ENCODE data around the gene GRIK2. TPM values are rescaled to one million over a fixed set of nuclear protein-coding genes. Genes with fewer than 3 reads are reported as not detected.

The GRIK2 gene
- total RNA-seq, 1 donor from 2014 or later, result 2.5 TPM

- Mint-ChIP-seq H3K27me3 (ENCODE audit: low read depth, unreplicated experiment) (no peaks in the 10 kb centered on the region), H3K4me1 (ENCODE audit: low read depth, unreplicated experiment) (no peaks in the 10 kb centered on the region), H3K27ac (ENCODE audit: unreplicated experiment) (no peak overlapping the region), H3K9me3 (ENCODE audit: unreplicated experiment) (no peaks in the 10 kb centered on the region), H3K36me3 (ENCODE audit: low read depth, unreplicated experiment) (no peaks in the 10 kb centered on the region), H3K4me3 (ENCODE audit: unreplicated experiment) (no peak overlapping the region)
- Histone ChIP-seq H3K27ac (ENCODE audit: low read depth, low read length) (no peak overlapping the region), H3K4me1 (ENCODE audit: insufficient read depth, low read length) (no peaks in the 10 kb centered on the region), H3K27me3 (ENCODE audit: insufficient read depth, low read length) (no peaks in the 10 kb centered on the region), H4K20me1 (ENCODE audit: insufficient read depth, low read length) (no peaks in the 10 kb centered on the region), H3K9ac (ENCODE audit: low read length) (no peak overlapping the region), H3K4me2 (ENCODE audit: low read length) (no peak overlapping the region), H3K36me3 (ENCODE audit: insufficient read depth, low read length) (no peaks in the 10 kb centered on the region), H3K9me3 (ENCODE audit: insufficient read depth, low read depth, low read length) (no peaks in the 10 kb centered on the region), H3K79me2 (ENCODE audit: insufficient read depth, low read length) (no peaks in the 10 kb centered on the region), H3K4me3 (ENCODE audit: insufficient read depth, low read depth, low read length) (no peak overlapping the region), H2AFZ (ENCODE audit: low read depth, low read length) (no peak overlapping the region)
- DNase-seq (ENCODE audit: low read depth) (no peak), FAIRE-seq (no peak)
- no peak for TF ChIP-seq EZH2 (IDR thresholded peaks at IDR 0.05; ENCODE audit: insufficient read depth, low read length)
- TF ChIP-seq CTCF (IDR thresholded peaks at IDR 0.05; ENCODE audit: insufficient read depth, low read depth, low read length), result no peak
Observed at GRCh38 chr6:101484781-101485180, 91.3 kb downstream of the GRIK2 start.

GRCh38 chr6:101486124-101486523 lies 92.6 kb downstream of the GRIK2 start:
- FAIRE-seq, result no peak
- no peak overlapping the region for H3K4me2 ChIP-seq (ENCODE audit: low read length)
- no peaks in the 10 kb centered on the region for H3K36me3 ChIP-seq (ENCODE audit: insufficient read depth, low read length)
- no peaks in the 10 kb centered on the region for H3K4me1 ChIP-seq (ENCODE audit: insufficient read depth, low read length)
- TF ChIP-seq EZH2 (IDR thresholded peaks at IDR 0.05; ENCODE audit: insufficient read depth, low read length), result no peak
- TF ChIP-seq CTCF (IDR thresholded peaks at IDR 0.05; ENCODE audit: insufficient read depth, low read depth, low read length), result no peak
- no peaks in the 10 kb centered on the region for H3K27me3 Mint-ChIP-seq (ENCODE audit: low read depth, unreplicated experiment)
- H3K4me1 Mint-ChIP-seq (ENCODE audit: low read depth, unreplicated experiment), result no peaks in the 10 kb centered on the region
- H3K4me3 ChIP-seq (ENCODE audit: insufficient read depth, low read depth, low read length), result no peak overlapping the region
- H3K79me2 ChIP-seq (ENCODE audit: insufficient read depth, low read length), result no peaks in the 10 kb centered on the region
- H3K27ac Mint-ChIP-seq (ENCODE audit: unreplicated experiment), result no peak overlapping the region
- H3K27ac ChIP-seq (ENCODE audit: low read depth, low read length), result no peak overlapping the region
- H4K20me1 ChIP-seq (ENCODE audit: insufficient read depth, low read length), result no peaks in the 10 kb centered on the region
- H3K9me3 ChIP-seq (ENCODE audit: insufficient read depth, low read depth, low read length), result no peaks in the 10 kb centered on the region
- no peaks in the 10 kb centered on the region for H3K9me3 Mint-ChIP-seq (ENCODE audit: unreplicated experiment)
- H3K27me3 ChIP-seq (ENCODE audit: insufficient read depth, low read length), result no peaks in the 10 kb centered on the region
- no peaks in the 10 kb centered on the region for H3K36me3 Mint-ChIP-seq (ENCODE audit: low read depth, unreplicated experiment)
- no peak overlapping the region for H2AFZ ChIP-seq (ENCODE audit: low read depth, low read length)
- H3K9ac ChIP-seq (ENCODE audit: low read length), result no peak overlapping the region
- H3K4me3 Mint-ChIP-seq (ENCODE audit: unreplicated experiment), result no peak overlapping the region
- no peak for DNase-seq (ENCODE audit: low read depth)

- H3K36me3 Mint-ChIP-seq (ENCODE audit: low read depth, unreplicated experiment), result no peaks in the 10 kb centered on the region
- TF ChIP-seq CTCF (IDR thresholded peaks at IDR 0.05; ENCODE audit: insufficient read depth, low read depth, low read length) (no peak), EZH2 (IDR thresholded peaks at IDR 0.05; ENCODE audit: insufficient read depth, low read length) (no peak)
Observed at GRCh38 chr6:101486726-101487125, 93.2 kb downstream of the GRIK2 start.

More at GRCh38 chr6:101486726-101487125, 93.2 kb downstream of the GRIK2 start:
- no peaks in the 10 kb centered on the region for H4K20me1 ChIP-seq (ENCODE audit: insufficient read depth, low read length)
- no peak for DNase-seq (ENCODE audit: low read depth)
- Mint-ChIP-seq H3K4me1 (ENCODE audit: low read depth, unreplicated experiment) (no peaks in the 10 kb centered on the region), H3K9me3 (ENCODE audit: unreplicated experiment) (no peaks in the 10 kb centered on the region), H3K4me3 (ENCODE audit: unreplicated experiment) (no peak overlapping the region), H3K27ac (ENCODE audit: unreplicated experiment) (no peak overlapping the region), H3K27me3 (ENCODE audit: low read depth, unreplicated experiment) (no peaks in the 10 kb centered on the region)
- H3K36me3 ChIP-seq (ENCODE audit: insufficient read depth, low read length), result no peaks in the 10 kb centered on the region
- H3K4me3 ChIP-seq (ENCODE audit: insufficient read depth, low read depth, low read length), result no peak overlapping the region
- no peaks in the 10 kb centered on the region for H3K79me2 ChIP-seq (ENCODE audit: insufficient read depth, low read length)
- H3K4me2 ChIP-seq (ENCODE audit: low read length), result no peak overlapping the region
- H2AFZ ChIP-seq (ENCODE audit: low read depth, low read length), result no peak overlapping the region
- no peaks in the 10 kb centered on the region for H3K4me1 ChIP-seq (ENCODE audit: insufficient read depth, low read length)
- H3K27me3 ChIP-seq (ENCODE audit: insufficient read depth, low read length), result no peaks in the 10 kb centered on the region
- H3K9me3 ChIP-seq (ENCODE audit: insufficient read depth, low read depth, low read length), result no peaks in the 10 kb centered on the region
- no peak overlapping the region for H3K27ac ChIP-seq (ENCODE audit: low read depth, low read length)
- no peak overlapping the region for H3K9ac ChIP-seq (ENCODE audit: low read length)
- no peak for FAIRE-seq
